NCI-H345 (cell line): ENCODE results near the gene HJURP.
A peak's percentile ranks its signal among the peaks of the same experiment; 100 is the strongest.

Experiments used
- DNase-seq: peaks from one replicate; lab custom pipeline; 2025; lab: John Stamatoyannopoulos, UW

Gene HJURP

DNA sequence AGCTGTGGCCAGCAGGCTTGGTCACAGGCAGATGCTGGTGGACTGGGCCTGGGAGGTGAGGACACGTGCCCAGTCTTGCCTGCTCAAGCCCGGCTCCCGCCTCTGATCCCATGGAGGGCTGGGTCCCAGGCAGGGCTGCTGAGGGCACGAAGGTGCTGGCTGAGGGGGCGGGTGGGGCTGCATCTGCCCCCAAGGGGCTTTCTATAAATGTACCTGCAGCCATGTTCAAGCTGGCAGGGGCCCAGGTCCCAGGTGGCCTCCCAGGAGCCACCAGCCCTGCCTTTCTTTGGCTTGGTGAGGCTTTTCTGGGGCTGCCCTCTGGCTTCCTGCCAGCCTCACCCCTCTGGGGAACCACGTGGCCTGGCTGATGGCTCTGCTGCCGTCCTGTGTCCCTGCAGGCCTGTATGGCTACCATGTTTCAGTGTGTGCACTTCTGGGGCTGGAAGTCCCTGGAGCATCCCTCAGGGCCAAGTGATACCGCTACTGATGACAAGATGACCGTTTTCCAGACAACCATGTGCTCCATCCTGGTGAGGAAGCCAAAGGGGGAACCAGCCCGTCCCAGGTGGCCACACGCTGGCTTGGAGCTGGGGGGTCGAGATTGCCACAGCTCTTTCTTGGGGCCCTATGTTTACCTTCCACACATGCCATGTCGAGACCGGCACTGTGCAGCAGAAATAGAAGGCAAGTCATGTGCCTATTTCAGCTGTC lies 23.2 kb downstream of the HJURP start:
- DNase-seq: peak; percentile 54

DNA sequence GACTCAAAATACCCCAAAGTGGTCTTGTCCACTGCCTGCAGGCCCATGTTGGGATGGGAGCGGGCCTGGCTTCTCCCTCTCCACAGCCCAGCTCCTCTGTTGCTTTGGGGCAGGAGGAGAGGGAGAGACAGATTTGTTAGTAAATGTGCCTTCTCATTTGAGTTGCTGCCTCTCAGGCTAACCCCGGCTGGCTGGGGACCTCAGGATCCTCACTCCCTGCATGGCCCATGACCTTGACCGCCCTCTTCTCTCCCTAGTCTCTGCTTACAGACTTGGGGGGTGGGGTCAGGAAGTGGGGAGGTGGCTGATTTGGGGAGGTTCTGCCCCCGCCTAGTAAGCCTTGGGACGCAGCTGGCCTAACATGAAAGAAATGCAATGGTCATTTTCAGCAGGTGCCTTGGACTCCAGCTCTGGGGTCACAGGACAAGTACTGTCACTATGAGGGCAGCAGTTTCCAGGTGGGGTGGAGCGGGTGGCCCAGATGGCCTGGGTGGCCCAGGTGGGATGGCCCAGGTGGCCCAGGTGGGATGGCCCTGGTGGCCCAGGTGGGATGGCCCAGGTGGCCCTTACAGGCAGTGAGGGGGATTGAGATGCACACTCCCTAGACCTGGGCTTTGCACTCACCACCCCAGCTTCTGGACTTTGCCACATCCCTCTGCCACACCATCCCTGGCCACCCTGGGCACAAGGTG lies 24.1 kb downstream of the HJURP start:
- DNase-seq: no peak

DNA sequence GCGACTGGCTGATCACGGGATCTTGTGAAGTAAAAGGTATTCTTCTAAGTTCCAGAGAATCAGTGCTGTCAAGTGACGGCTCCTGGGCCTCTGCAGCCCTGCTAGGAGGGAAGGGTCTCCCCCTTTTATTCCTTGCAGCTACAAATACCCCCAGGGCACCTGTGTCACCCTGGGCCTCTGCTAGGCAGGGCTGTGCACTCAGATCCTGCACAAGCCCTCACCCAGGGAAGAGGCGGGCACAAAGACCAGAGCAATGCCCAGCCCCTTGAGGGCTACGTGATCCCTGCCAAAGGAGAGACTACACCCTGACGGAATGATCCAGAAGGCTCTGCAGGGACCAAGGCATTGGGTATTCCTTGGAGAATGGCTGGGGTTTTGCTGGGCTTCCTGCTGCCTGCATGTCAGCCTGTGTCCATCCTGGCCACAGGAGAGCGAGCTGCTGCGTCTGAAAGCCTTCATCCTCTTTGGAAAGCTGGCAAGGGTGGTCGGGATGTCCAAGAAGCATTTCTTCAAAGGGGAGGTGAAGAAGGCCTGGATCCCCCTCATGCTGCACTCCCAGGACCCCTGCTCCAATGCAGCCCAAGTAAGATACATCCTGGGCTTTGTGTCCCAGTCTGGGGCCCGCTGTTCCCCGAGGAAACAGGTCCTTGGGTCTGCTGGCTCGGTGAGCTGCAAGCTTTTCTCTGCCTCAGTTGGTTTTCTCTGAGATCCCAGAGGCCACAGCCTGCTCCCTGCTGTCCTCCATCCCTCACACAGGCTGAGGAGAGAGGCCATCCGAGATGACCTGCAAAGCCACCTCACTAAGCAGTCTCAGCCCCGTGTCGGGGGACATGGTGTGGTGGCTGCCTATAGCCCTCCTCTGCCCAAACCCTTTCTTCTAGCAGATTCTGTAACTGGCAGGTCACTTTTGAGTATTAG lies 24.9 kb downstream of the HJURP start:
- no peak for DNase-seq

DNA sequence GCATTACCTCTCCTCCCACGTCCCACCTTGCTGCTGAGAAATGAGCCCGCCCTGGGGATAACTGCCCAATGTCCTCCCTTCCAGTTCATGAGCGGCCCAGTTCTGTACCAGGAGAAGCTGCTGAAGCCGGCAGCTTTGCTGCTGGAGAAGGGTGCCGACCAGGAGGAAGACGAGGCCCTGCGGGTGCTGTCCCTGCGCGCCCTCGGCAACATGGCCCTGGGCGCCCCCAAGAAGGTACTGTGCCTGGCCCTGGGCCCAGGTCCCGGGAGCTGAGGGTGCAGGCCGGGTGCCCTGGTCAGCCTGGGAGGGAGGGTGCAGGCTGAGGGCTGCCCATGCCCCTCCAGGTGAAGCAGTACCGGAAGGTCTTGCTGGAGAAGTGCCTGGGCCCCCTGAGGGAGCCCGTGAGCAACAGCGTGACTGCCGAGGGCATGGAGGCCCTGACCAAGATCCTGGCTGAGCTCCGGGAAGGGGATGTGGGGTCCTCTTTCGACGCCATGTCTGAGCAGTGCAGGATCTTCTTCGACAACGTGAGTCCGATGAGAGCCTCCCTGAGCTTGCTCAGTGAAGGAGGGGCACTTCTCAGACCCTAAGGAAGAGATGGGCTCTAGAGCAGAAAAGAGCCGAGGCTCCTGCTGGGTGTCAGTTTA lies 25.7 kb downstream of the HJURP start:
- DNase-seq: no peak

DNA sequence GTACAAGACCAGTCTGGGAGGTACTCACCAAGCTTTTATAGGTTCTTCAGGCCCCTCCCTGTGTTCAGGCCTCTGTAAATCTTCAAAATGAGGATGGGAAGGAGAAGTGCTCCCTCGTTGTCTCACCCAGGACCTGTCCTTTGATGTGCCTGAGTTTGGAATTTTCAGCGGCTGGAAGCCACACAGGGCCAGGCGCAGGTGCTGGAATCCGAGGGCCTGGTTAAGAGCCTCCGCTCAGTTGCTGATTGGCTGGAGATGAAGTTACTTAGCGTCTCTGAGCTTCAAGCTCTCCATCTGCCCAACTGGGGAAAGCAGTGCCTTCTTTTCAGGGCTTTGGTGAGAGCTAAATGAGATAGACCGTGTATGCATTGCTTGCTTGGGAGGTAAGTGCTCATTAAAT lies 30.0 kb downstream of the HJURP start:
- DNase-seq: no peak

DNA sequence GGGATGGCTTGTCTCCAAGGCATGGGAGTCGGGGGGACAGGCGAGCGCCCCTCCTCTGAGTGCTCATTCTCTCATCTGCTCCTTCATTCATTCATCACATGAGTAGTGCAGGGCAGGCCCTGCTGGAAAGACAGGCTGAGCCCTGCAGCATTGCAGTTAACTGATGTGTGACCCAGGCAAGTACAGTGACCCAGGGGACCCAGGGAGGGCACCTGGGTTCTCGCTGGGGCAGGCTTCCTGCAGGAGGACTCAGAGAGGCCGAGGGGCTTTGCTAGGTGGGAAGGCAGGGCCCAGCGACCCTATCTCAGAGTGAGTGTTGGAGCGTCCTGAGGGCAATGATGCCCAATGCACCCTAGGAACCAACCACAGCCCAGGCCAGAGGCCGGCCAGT lies 30.6 kb downstream of the HJURP start:
- DNase-seq: no peak

DNA sequence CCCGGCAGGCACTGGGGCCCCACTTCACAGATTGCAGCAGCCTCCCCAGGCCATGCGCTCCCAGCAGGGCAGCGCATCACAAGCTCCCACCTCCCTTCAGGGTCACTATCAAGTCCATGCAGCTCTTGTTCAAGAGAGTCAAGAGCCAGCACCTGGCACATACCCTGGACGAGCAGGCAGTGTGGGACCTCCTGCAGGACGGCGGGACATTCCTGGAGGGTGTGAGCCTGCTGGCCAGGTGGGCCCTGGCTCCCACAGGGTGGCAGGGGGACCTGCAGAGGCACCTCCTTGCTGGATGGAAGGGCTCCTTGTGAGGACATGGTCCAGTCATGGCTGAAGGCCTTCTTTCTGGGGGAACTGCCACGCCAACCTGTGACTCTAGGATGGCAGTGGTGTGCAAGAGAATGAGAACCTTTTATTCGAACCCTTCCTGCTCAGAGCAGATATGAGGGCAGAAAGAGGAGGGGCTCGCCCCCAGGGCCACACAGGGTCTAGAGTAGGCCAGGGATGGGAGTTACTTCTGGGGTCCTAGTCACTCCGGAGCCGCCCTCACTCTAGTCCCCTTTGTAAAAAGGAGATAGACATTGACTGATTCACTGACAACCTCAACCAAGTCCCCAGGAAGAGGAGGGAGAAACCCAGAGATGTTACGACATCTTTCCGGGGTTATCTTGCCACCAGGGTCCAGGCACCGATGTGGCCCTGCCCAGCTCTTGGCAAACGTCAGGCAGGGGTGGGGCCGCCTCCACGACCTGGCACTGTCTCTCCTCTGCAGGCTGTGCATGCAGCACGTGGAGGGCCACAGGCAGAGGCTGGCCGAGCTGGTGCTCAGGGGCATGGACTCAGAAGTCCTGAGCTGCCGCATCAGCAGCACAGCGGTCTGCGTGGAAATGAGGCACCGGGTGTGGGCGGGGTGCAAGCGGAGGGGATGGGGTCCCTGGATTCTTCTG lies 31.3 kb downstream of the HJURP start:
- DNase-seq: no peak

DNA sequence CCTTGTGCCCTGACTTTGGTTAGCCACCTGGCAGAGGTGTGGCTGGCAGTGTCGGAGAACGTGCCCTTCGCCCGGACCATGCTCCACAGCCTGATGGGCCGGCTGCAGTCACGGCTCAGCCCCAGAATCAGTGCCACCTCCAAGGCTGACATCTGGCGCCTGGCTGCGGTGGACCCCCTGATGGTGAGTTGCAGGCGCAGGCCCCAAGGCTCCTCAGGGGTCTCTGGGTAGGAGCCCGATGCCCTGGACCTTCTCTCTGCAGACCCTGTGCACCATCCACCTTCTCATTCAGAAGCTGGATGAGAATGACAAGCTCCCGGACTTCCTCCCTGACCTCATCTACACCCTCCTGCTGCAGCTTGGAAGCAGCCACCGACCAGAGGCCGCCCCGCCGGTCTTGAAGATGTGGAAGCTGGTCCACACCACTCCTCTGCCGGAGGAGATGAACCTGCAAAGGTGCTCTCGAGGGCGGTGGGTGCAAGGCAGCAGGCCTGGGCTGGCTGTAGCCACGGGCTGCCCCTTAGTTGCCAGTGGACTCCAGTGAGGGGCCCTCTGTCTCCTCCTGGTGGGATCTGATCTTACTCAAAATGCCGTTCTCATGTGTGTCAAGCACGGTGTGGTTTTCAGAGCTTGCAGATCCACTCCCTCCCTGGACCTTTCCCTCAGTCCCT lies 32.1 kb downstream of the HJURP start:
- no peak for DNase-seq

DNA sequence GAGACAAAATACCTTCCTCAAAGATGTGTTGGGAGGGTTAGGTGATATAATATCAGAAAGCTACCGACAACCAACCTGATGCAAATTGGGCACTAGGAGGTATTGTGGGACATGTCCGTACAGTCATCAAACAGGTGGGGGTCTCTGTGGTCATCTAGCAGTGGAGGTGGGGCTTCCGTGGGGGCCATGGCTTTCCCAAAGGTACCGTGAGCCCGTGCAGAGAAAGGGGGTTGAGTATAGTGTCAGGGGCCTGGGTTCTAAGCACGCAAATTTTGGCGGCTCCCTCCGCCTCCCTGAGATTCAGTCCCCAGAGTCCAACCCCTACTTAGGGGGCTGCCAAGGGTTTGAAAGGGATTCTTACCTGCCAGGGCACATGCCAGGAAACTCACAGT lies 32.6 kb downstream of the HJURP start:
- DNase-seq: no peak

DNA sequence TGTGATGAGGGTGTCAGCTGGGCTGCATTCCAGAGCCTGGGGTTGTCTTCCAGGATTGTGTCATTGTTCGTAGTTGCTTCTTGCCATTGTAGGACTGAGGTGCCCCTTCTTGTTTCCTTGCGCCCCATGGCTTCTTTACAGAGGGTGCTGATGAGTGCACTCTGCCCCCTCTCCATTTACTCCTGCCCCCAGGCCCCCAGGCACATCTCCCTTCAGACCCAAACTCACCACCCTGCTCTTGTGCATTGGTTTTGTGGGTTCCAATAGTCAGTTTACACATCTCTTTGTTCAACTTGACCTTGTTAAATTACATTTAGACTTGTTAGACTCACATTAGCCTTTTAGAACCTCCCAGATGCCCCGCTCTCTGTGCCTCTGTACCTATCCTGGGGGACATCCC lies 33.1 kb downstream of the HJURP start:
- DNase-seq: no peak

DNA sequence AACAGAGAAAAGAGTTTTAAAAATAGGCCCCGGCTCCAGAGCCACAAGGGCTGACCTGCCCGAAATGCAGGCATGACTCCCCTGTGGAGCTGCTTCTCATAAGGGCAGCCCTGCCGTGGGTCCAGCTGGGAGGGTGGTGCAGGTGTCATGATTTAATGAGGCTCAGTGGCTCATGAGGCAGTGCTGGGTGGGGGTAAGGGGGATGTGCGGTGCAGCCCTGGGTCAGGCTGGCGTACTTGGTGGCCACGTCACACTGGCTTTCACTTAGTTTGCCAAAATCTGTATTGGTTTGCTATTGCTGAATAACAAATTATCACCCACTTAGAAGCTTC lies 33.6 kb downstream of the HJURP start:
- DNase-seq: no peak

DNA sequence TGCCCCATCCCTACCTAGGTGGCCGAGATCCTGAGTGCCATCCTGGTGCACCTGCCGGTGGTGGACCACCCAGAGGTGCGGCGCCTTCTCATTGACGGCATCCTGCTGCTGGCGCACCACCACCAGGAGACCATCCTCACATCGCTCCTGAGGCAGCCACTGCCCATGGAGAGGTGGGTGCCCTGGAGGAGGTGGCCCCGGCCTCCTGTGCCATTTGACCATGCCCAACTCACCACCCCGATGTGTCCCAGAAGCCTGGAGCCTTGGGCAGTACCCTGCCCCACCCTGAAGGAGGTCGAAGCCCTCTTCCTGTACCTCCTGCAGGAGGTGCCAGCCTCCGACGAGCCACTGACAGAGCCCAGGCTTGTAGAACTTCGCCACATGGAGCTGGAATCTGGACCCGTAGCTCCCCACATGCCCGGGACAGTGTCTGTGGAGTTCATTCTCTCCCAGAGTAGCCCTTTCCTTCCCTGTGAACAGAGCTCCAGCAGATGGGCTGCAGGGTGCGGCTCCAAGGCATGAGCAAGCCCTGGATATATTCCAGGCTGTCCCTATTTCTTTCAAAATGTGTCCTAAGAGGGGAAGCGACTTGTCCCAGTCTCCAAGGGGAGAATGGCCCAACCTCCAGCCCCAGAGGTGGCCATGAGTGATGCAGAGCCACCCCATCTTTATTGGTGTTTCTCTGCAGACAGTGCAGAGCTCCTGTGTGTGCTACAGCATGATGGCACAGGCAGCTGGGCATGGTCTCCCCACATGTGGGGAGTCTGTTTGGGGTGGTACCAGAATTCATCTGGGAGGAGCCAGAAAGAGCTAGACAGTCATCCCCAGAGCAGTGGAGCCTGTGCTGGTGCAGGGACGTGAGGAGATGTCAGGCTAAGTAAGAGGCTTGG lies 34.2 kb downstream of the HJURP start:
- no peak for DNase-seq

DNA sequence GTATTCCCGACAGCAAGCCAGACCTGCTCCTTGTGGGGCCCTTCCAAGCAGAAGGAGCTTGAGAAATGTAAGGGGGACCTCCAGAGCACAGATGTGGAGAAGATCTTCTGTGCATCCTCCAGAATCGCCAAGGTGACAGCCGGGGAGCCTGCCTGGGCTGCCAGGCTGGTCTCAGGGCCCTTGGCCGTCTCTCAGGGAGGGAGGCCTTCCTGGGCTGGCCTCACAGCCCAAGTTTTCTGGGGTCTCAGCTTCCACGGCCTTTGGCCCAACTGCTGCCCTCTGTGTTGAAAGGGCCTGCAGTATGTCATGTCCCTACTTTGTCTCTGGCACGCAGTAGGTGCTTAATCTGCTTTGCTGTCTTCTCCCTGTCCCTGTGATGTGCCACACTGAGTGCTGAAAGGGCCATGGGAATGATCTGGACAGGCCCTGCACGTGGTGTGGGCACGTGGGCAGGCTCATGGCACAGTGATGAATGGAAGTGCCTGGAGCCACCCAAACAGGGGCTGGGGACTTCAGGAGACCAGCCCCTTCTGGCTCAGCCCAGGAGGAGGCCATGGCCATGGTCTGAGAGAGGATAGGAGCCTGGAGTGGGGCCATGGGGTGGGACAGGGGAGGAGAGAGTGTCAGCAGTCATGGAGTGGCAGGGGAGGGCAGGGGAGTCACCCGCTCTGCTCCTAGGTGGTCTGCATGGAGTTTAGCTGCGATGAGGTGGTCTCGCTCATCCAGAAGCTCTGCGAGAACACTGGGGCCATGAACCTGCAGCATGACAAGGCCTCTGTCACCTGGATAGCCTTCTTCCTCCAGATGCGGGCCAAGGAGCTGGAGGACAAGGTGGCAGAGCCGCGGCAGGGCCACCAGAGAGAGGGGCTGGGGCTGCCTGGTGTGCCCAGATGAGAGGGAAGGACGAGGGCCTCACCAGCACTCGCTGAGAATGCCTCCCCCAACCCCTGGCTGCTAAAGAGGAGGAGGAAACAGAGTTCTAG lies 35.4 kb downstream of the HJURP start:
- DNase-seq: no peak

DNA sequence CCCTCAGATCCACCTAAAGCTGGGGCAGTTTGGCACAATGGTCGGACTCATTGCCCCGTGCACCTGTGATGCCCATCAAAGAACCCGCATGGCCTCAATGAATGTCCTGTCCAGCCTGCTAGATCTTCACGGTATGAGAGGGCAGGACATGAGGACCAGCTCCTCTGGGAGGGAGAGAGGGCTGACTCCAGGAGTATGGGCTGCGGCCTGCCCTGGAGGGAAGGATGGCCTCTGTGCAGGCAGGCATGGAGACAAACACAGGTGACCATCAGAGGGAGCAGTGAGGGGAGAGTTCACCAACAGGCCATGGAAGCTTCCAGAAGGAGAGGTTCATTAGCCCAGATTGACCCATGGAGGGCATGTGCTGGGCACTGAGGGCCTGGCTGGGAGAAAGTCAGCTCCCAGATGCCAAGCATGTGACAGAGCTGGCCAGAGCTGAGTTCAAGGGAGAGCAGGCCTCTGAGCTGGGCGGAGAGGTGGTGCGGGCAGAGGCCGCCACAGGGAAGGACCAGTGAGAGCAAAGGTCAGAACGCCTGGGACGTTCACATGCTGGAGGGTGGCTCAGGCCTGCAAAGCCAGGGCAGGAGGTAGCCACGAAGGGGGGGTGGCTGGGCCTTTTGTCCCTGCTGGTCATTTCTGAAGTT lies 36.2 kb downstream of the HJURP start:
- DNase-seq: no peak

DNA sequence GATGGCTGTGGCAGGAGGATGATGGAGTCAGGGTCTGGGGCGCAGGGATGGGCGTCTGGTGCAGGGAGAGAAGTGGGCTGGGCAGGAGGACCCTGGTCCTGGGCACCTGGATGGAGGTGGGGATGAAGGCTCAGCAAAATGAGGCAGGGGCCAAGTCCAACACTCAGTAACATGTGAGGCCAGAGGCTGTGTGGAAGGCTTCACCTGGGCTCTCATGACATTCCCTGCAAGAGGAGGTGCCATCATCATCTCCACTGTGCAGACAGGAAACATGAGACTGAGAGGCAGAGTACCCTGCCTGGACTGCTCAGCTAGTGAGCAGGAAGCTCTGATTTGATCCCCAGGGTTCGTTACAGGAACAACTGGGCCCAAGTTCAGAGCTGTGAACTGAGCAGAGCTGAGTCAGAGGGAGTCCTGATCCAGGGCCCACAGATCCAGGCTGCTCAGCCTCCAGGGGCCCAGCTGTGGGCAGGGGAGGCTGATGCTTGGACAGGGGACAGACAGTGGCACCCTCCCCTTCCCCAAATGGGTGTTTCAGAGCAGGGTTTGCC lies 36.9 kb downstream of the HJURP start:
- no peak for DNase-seq

DNA sequence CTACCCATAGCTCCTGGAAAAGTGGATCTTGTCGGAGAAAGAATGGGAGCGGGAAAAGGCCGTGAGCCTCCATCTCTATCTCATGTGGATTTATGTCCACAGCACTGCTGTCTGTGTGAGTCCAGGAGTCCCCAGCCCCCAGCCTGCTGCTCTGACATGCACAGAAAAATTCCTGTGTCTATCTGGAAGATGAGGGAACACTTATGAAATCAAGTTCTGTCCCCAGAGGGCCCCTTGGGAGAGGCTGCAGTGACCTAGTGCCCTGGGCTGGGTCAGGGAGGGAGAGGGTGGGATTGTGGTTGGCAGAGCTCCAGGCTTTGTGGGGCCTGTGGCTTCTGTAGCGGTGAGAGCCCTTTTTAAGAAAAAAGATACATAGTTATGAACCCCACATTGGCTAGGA lies 37.6 kb downstream of the HJURP start:
- DNase-seq: no peak

DNA sequence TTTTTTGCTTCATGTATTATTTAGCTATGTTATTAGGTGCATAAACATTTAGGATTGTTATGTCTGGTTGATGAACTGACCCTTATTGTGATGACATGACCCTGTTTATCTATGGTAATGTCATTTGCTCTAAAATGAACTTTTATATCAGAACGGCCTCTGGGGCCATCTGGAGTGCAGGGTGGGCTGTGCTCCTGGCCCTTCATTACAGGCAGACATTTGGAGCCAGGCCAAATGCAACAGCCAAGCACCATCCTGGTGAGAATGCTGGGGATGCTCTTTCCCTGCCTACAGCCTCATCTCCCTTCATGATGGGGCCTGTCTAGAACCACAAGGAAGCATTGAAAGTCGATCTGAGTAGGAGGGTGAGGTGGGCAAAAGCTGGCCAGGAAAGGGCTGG lies 38.0 kb downstream of the HJURP start:
- peak; percentile 42 for DNase-seq

DNA sequence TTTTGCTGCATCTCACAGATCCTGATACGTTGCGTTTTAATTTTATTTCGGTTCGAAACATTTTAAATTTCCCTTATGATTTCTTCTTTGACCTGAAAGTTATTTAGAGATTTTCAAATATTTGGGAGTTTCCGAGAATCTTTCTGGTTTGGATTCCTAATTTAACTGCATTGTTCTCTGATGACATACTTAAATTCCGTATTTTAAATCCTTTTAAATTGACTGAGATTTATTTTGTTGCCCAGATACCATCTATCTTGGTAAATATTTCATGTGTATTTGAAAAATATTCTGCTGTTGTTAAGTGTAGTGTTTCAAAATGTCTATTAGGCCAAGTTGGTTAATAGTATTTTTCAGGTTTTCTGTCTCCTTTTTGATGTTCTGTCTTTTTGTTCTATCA lies 38.5 kb downstream of the HJURP start:
- no peak for DNase-seq
